RWPE1 (cell line): ENCODE measurements around the gene PLD5.

ENCODE experiments used
- CTCF ChIA-PET: fragments of 350-600 bp; sonication (Branson Sonifier 250); formaldehyde crosslinking; extraction: SDS; loops from one replicate; lab custom pipeline; 2021; lab: Yijun Ruan, JAX
- POLR2A ChIA-PET: fragments of 400-600 bp; formaldehyde crosslinking; extraction: SDS; loops from one replicate; lab custom pipeline; 2020; ENCODE audit warnings: antibody characterized with exemption; ENCODE audit not compliant: low non-redundant PET; lab: Yijun Ruan, JAX
- DNase-seq: peaks from one replicate; pipeline ENCODE4 v3.0.0; 2012; ENCODE audit warnings: low spot score
- H3K27ac ChIP-seq: fragments of 450-650 bp; 2 replicates; pipeline ENCODE4 v1.5.1; 2017
- CTCF ChIP-seq: fragments of 450-650 bp; conservative IDR thresholded peaks from 2 replicates; pipeline ENCODE4 v1.5.1; 2017; ENCODE audit warnings: low read depth, mild to moderate bottlenecking

Gene PLD5

GRCh38 chr1:242554577-242554976 lies 30.1 kb upstream of the PLD5 start:
- POLR2A ChIA-PET = no interaction called here

DNA sequence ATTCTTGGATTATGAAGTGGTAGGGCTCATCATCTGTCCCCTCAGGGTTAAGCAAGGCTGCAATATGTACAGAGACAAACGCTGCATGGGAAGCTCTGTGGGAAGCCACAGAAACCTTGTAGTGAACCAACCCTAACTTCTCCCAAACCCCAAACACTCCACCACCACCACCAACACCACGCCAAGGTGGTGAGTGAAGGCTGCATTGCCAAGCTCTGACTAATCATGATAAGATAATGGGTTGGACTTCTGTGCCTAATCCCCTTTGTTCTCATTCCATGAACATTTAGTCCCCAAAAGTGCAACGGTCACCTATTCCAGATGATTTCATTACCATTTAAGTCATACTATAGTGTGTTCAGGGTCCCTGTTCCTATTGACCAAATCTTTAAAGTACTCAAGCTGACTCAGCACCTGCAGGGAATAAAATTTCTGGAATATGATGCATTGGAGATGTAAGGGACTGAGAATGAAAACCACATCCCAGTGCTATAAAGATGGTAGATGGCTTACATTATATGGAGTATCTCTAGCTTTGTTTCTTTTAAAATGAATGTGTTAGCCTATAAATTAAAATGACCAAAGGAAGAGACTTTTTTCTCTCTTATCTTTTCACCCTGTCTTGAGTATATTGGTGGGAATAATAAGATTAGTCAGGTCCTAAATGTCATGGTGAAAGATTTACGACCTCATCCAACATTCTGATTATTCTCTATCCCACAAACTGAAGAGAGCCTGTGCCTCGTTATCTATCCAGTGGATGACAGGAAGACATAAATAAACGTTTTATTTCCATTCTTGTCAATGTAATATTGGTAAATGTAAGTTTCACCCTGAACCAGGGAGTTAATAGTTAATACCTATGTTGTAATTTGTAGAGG lies 22.6 kb upstream of the PLD5 start:
- CTCF ChIA-PET = no interaction called here
- POLR2A ChIA-PET = no interaction called here
- H3K27ac ChIP-seq = no peak overlapping the region

More at GRCh38 chr1:242554577-242554976, 30.1 kb upstream of the PLD5 start:
- H3K27ac ChIP-seq = no peak overlapping the region
- CTCF ChIA-PET = no interaction called here
- no peak for DNase-seq
- no peak for TF ChIP-seq CTCF

GRCh38 chr1:242546441-242546840 lies 21.9 kb upstream of the PLD5 start:
- ChIA-PET POLR2A (no interaction called here), CTCF (interaction anchor here (0.6 kb wide), 1 partner anchor 11 kb away, joined by 4 read pairs; no protein-coding TSS in a partner anchor)
- TF ChIP-seq CTCF = no peak
- no peak overlapping the region for H3K27ac ChIP-seq
- DNase-seq = no peak

More for the DNA sequence above, 22.6 kb upstream of the PLD5 start:
- no peak for DNase-seq
- no peak for TF ChIP-seq CTCF

DNA sequence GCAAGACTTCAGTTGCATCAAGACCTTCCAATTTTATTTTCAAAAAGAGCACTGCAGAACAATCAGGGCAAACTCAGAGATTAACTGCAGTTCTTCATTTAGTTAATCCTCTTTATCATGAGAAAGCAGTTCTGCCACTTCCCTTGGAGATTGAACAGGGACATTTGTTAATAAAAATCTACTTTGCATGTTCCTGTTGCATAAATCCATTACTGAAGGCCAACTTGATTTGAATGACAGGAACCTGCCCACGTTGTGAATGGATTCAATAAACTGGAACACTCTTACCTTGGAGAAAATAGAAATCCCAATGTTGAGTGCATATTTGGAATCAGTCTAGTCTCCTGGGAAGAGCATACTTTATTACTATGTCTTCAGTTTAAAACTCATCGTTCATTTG lies 19.6 kb upstream of the PLD5 start:
- no peak for DNase-seq
- TF ChIP-seq CTCF = no peak
- ChIA-PET CTCF (no interaction called here), POLR2A (no interaction called here)
- no peak overlapping the region for H3K27ac ChIP-seq

GRCh38 chr1:242542271-242542670 lies 17.8 kb upstream of the PLD5 start:
- no peak overlapping the region for H3K27ac ChIP-seq
- TF ChIP-seq CTCF = no peak
- ChIA-PET CTCF (no interaction called here), POLR2A (no interaction called here)
- DNase-seq = no peak

DNA sequence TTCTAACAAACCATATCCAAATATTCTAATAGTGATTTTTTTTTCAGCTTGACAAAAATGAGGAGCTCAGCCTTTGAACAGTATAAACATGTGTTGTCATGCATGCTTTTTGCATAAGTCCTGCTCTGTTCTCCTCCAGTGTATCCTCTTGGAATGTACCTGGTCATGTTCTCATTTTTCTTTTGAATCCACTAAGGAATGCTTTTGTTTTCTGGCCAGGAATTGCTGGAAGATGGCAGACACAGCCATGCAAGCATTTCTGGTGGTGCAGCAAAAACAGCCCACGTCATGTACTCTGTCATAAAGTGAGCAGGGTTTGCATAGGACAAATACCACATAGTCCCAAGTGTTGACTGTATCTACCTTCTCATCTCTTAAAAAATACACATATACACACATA lies 11.5 kb upstream of the PLD5 start:
- ChIA-PET CTCF (interaction anchor here (0.6 kb wide), 1 partner anchor 10 kb away, joined by 4 read pairs; no protein-coding TSS in a partner anchor), POLR2A (no interaction called here)
- TF ChIP-seq CTCF = no peak
- H3K27ac ChIP-seq = no peak overlapping the region
- no peak for DNase-seq
